Mesodermal cell (in vitro differentiated cells): Measurements from ENCODE around the gene ITPRID1.

ENCODE experiments used
- H3K27ac ChIP-seq: 2 replicates; pipeline ENCODE4 v1.7.0; 2013; ENCODE audit warnings: mild to moderate bottlenecking, low read depth, low read length, moderate library complexity; ENCODE audit not compliant: severe bottlenecking
- H3K36me3 ChIP-seq: 2 replicates; pipeline ENCODE4 v1.7.1; 2013; ENCODE audit warnings: mild to moderate bottlenecking, low read length, moderate library complexity; ENCODE audit not compliant: control insufficient read depth, insufficient read depth
- H3K4me1 ChIP-seq: one replicate; pipeline ENCODE4 v1.7.1; 2013; ENCODE audit warnings: mild to moderate bottlenecking, low read length; ENCODE audit not compliant: insufficient read depth, control insufficient read depth, poor library complexity, severe bottlenecking
- H3K4me3 ChIP-seq: 2 replicates; pipeline ENCODE4 v1.7.0; 2013; ENCODE audit warnings: low read length, control low read depth, mild to moderate bottlenecking; ENCODE audit not compliant: insufficient read depth, poor library complexity, severe bottlenecking; ENCODE audit errors: extremely low read depth
- H3K9me3 ChIP-seq: 2 replicates; pipeline ENCODE4 v1.7.1; 2013; ENCODE audit warnings: mild to moderate bottlenecking, low read length, moderate library complexity; ENCODE audit not compliant: control insufficient read depth
- WGBS, 2 experiments: methylation state at CpG; one replicate each; pipeline ENCODE4 v1.1.5; 2013; ENCODE audit warnings: missing lambda C conversion rate in 2 of 2; ENCODE audit not compliant: insufficient coverage in 2 of 2; 5-methylcytosine and 5-hydroxymethylcytosine counted together

ITPRID1 gene

DNA sequence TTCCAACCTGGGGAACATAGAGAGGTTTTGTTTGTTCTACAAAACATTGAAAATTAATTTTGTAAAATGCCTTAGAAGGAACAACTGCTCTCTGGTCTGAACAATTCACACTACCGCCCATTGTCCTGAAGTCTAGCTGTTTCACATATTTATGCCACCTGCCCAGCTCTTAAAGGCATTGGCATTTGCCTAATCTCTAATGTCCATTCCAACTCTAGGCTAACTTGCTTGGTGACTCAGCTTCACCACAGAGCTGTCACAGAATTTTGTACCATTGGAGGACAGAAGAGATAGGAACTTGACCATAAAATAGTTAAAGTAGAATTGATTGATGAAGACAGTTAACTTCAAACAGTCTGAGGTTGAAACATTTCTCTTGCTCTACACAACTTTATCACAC is 119.6 kb downstream of the ITPRID1 start:
- no peaks in the 10 kb centered on the region for H3K36me3 ChIP-seq
- H3K27ac ChIP-seq: no peak overlapping the region
- WGBS, 2 experiments: 80 to 100% methylated on average over 1 of the region's 1 CpG
- H3K4me1 ChIP-seq: no peaks in the 10 kb centered on the region
- no peaks in the 10 kb centered on the region for H3K9me3 ChIP-seq
- H3K4me3 ChIP-seq: no peak overlapping the region

GRCh38 chr7:31633894-31634494 is 120.1 kb downstream of the ITPRID1 start:
- H3K9me3 ChIP-seq: no peaks in the 10 kb centered on the region
- H3K4me1 ChIP-seq: no peaks in the 10 kb centered on the region
- no CpG with 5 or more reads among the region's 2 CpGs for WGBS, 2 experiments
- no peak overlapping the region for H3K4me3 ChIP-seq
- no peaks in the 10 kb centered on the region for H3K36me3 ChIP-seq
- H3K27ac ChIP-seq: no peak overlapping the region

- 93% methylated on average over 3 of the region's 3 CpGs; no CpG with 5 or more reads in 1 of the 2 experiments for WGBS, 2 experiments
- Histone ChIP-seq H3K9me3 (no peaks in the 10 kb centered on the region), H3K4me1 (no peaks in the 10 kb centered on the region), H3K36me3 (no peaks in the 10 kb centered on the region), H3K4me3 (no peak overlapping the region), H3K27ac (no peak overlapping the region)
These were observed 126.5 kb downstream of the ITPRID1 start for GRCh38 chr7:31640381-31640780.

GRCh38 chr7:31642681-31643115 is 128.8 kb downstream of the ITPRID1 start:
- Histone ChIP-seq H3K4me1 (no peaks in the 10 kb centered on the region), H3K4me3 (no peak overlapping the region), H3K27ac (no peak overlapping the region), H3K36me3 (no peaks in the 10 kb centered on the region), H3K9me3 (no peaks in the 10 kb centered on the region)
- 47 to 60% methylated on average over 3 of the region's 5 CpGs for WGBS, 2 experiments

- no peaks in the 10 kb centered on the region for H3K36me3 ChIP-seq
- 91 to 97% methylated on average over 3 to 4 of the region's 4 CpGs for WGBS, 2 experiments
- H3K27ac ChIP-seq: no peak overlapping the region
- no peaks in the 10 kb centered on the region for H3K4me1 ChIP-seq
- H3K4me3 ChIP-seq: no peak overlapping the region
- H3K9me3 ChIP-seq: no peaks in the 10 kb centered on the region
These were observed 133.1 kb downstream of the ITPRID1 start for GRCh38 chr7:31646942-31647341.

- Histone ChIP-seq H3K9me3 (no peaks in the 10 kb centered on the region), H3K36me3 (no peaks in the 10 kb centered on the region), H3K4me1 (no peaks in the 10 kb centered on the region), H3K4me3 (no peak overlapping the region), H3K27ac (no peak overlapping the region)
- WGBS, 2 experiments: no CpG with 5 or more reads among the region's 7 CpGs
These were observed 133.6 kb downstream of the ITPRID1 start for GRCh38 chr7:31647511-31647910.

DNA sequence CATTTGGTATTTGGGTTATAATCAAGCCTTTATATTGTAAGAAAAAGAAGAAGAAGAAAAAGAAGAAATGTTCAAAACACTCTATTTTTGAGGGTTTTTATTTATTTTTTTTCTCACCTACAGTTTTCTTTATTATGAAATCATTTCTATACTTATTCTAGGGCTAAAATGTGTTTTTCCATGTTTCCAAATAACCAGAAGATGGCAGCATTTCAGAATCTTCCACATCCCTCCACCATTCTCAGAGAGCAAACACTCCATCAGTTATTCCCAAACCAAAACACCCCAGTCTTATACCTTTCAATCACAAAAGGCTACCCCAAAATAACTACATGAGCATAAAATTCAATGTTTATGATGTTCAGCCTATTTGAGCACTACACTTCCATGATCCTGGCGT is 134.4 kb downstream of the ITPRID1 start:
- Histone ChIP-seq H3K9me3 (no peaks in the 10 kb centered on the region), H3K36me3 (no peaks in the 10 kb centered on the region), H3K4me3 (no peak overlapping the region), H3K4me1 (no peaks in the 10 kb centered on the region), H3K27ac (no peak overlapping the region)
- 89% methylated on average over 1 of the region's 1 CpG; no CpG with 5 or more reads in 1 of the 2 experiments for WGBS, 2 experiments

- Histone ChIP-seq H3K4me1 (no peaks in the 10 kb centered on the region), H3K4me3 (no peak overlapping the region), H3K9me3 (no peaks in the 10 kb centered on the region), H3K36me3 (no peaks in the 10 kb centered on the region), H3K27ac (no peak overlapping the region)
- WGBS, 2 experiments: 100% methylated on average over 1 of the region's 4 CpGs
These were observed 135.0 kb downstream of the ITPRID1 start for GRCh38 chr7:31648880-31649279.

DNA sequence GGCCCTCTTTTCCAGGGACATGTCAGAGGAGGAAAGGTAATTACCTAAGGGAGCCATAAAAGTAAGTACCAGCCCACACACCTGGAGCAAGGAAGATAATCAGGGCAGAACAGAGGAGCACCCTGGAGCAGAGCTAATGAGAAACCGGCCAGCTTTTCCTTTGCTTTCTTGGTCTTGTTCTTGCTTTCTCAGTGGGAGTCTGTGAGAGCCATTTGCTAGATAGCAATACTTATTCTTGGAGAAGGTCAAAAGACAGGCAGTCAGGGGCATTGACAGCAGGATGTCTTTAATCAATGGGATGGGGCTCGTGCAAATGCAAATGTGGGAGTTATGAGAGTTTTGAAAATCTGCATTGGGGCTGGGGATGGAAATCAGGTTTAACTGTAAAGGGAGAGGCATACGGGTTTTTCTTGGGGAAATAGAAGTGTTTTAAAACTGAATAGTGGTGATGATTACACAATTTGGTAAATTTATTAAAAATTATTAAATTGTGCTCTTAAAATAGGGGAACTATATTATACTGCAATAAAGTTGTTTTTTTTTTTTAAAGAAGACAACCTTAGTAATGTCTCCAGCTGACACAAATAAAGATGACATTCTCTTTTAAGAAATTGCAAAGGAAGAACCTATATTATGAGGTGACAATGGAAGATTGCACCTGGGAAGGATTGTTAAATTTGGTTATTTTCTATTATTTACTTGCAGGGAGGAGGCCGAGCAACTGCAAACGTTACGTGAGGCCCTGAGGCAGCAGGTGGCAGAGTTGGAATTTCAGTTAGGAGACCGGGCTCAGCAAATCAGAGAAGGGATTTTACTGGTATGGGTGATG is 137.6 kb downstream of the ITPRID1 start:
- WGBS, 2 experiments: 27 to 30% methylated on average over 4 to 6 of the region's 7 CpGs
- no peaks in the 10 kb centered on the region for H3K36me3 ChIP-seq
- no peak overlapping the region for H3K27ac ChIP-seq
- H3K4me3 ChIP-seq: no peak overlapping the region
- no peaks in the 10 kb centered on the region for H3K9me3 ChIP-seq
- no peaks in the 10 kb centered on the region for H3K4me1 ChIP-seq

GRCh38 chr7:31652063-31652326 is 138.1 kb downstream of the ITPRID1 start:
- Histone ChIP-seq H3K4me3 (no peak overlapping the region), H3K36me3 (no peaks in the 10 kb centered on the region), H3K9me3 (no peaks in the 10 kb centered on the region), H3K4me1 (no peaks in the 10 kb centered on the region), H3K27ac (no peak overlapping the region)

DNA sequence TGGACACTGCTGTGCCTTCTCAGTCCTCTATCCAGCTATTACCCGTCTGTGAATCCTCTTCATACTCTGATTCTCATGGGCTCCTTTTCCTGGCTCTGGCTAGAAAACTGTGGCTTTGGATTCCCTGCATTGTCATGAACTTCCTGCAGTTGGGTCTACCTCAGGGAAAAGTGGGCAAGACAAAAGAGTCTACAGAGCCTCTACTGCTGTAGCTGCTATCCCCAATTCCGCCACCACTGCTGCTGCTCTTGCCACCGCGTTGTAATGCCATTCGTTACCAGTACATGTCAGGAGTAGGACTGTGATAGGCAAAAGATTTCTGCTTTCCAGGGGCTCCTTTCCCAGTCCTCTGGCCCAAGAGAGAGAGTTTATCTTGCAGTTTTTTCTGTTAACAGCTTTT is 149.2 kb downstream of the ITPRID1 start:
- Histone ChIP-seq H3K4me3 (no peak overlapping the region), H3K36me3 (no peaks in the 10 kb centered on the region), H3K9me3 (no peaks in the 10 kb centered on the region), H3K4me1 (no peaks in the 10 kb centered on the region), H3K27ac (no peak overlapping the region)
- WGBS, 2 experiments: 71 to 73% methylated on average over 5 of the region's 5 CpGs
